ELR (cell line): ENCODE data around the gene ING5.

Experiments
- DNase-seq: peaks from one replicate; pipeline ENCODE4 v3.0.0-alpha.2; 2015; ENCODE audit warnings: low read depth

The ING5 gene

DNA sequence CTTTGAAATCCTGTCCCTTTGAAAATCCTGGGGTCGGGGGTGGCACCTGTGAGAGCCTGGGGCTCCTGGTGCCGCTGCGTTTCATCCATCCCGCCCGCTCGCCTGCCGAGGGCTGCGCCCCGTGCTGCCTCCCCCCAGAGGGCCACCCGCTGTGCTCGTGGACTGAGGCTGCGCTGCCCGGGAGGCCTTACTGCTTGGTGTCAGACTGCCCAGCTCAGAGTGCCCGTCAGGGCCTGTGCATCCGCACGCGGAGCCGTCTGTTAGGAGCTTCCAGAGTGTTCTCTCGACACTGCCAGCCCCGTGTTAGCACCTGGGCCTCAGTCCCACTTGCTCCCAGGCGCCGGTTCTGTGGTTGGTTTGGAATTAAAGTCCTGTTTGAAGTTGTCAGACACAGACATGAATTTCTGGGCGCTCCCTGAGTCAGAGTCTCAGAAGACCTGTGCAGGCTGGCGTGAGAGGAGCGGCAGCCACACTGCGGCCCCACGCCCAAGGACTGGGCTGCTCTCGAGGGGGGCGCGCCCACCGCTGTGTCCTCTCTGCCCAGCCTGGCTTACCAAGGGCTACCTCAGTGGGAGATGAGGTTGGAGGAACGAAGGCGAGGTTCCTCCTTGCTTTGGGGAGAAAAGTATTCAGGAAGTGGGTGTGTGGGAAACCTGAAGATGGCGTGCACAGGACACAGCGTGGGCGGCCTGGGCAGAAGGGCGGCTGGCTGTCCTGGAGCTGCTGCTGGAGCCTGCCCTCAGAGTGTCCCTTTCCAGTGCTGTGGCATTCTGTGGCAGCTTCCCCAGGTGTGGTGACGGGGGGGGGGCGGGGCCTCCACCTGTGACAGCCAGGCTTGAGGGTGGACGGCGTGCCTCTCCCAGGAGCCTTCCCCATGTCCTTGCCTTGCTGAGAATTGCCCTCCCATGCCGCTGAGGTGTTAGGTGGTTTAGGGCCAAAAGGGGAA lies 29.3 kb upstream of the ING5 start:
- no peak for DNase-seq

DNA sequence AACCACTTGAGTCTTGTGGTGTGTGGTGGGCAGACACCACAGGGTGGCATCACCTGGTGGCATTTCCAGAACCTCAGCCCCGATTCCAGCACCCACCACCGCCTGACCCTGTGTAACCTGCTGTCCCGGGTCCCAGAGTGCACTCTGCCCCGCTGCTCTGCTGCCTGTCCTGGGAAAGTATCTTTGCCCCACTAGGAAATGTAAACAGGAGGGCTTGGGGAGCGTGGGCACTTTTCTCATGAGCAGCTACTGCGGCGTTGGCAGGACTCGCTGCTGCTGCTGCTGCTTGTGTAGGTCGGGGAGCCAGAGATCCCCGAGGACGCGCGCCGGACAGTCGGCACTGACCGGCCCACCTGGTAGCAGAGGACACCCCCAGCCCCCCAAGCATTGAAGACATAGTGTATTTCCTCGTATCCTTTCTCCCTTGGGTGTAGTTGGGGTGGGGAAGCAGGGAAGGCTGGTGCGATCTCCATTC lies 28.6 kb upstream of the ING5 start:
- DNase-seq, result no peak

DNA sequence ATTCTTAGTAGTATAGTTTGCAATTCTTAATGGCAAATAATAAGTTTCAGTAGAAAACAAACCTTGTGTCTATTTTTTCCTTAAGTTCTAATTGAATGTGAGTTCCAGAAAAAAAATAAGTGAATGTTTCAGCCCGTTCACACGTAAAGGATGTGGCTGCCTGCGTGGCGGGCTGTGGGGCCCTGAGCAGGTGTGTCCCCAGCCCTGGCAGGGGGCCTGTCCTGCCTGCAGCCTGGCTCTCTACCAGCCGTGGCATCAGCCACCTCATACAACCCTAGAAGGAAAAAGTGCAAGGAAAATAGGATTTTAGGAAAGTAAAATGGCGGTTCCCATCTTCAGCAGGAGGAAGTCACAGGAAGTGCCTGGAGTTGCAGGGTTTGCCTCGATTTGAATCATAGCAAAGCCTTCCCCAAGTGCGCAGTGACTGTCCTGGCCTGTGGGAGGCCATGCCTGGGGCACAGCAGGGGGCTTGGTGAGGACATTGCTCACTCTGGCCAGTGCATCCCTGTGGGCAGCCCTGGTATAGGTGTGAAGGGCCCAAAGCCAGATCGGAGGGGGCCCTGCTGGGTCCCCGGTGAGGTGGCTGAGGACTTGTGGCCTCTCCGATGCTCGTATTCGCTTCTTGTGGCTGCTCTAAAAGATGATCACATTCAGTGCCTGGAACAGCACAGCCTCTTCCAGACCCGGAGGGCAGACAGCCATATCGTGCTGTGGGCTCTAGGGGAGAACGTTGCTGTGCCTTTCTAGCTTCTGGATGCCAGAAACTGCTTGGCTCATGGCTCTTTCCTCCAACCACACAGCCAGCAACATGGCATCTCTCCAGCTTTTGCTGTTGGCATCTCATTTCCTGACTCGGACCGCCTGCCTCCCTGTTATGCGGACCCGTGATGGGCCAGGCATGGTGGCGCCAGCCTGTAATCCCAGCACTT lies 27.8 kb upstream of the ING5 start:
- peak; percentile 63 for DNase-seq

DNA sequence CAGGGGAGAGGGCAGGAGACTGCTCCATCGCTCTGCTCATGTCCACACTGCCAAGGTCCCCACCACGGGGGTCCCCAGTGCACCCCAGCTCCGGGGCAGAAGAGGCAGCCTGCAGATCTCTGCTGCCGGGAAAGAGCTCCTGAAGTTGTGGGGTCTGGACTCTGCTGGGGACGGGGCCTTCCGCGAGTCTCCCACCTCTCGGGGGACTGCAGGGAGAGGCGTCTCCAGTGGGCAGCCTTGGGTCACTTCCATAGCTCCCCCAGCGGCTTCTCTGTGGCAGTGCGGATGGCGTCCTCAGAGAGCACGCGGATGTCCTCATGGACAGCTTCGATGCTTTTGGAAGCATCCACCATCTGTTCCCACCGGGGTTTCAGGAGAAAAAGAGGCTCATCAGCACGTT lies 26.0 kb upstream of the ING5 start:
- DNase-seq, result no peak

DNA sequence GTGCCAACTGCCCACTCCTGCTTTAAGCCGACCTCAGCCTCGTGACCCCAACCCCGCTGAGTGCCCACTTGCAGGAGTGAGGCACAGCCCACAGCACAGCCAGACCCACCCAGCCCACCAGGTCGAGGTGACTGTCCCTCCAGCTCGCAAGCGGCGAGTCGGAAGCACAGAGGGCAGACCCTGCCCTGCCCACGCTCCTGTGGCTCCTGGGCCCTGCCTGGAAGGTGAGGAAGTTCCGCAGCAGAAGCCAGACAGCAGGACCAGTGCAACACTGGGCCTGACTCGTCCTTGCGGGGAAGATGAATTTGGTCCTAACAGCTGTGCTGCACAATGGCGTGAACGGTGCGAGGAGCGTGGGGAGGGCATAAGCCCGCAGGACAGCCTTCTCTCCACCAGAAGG lies 25.2 kb upstream of the ING5 start:
- DNase-seq, result no peak

DNA sequence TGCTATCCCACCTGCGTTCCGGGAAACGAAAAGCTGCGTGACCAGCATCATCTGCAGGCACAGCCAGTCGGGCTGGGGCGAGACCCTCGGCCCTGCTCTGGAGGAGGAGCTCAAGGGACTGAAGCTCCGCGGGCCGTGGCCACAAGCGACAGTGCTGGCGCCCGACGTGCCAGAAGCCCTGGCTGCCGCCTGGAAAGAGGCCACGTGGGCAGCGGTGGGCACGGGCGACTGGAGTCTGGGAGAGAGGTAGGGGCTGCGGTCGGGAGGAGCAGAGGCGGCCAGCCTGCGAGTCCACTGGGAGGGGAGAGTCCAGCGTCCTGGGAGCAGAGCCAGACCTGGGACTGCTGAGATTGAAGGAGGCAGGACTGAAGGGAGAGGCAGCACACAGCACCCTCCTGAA lies 24.4 kb upstream of the ING5 start:
- no peak for DNase-seq

DNA sequence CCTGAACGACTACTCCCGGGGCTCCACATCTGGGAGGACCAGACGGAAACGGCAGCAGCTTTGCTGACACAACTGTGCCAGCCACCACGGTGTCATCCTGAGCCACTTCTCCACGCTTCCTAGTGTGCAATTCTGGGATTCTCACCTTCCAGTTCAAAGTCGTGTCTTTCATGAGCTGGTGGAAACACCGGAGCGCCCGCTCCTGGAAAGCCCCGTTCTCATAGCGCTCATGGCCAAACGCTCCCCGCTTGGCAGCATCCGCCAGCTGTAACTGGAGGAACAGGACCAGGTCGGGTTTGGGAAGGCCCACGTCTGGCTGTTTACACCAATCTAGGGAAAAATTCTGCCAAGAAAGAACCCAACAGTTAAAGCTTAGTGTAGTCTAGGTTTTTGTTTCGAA lies 23.5 kb upstream of the ING5 start:
- no peak for DNase-seq

DNA sequence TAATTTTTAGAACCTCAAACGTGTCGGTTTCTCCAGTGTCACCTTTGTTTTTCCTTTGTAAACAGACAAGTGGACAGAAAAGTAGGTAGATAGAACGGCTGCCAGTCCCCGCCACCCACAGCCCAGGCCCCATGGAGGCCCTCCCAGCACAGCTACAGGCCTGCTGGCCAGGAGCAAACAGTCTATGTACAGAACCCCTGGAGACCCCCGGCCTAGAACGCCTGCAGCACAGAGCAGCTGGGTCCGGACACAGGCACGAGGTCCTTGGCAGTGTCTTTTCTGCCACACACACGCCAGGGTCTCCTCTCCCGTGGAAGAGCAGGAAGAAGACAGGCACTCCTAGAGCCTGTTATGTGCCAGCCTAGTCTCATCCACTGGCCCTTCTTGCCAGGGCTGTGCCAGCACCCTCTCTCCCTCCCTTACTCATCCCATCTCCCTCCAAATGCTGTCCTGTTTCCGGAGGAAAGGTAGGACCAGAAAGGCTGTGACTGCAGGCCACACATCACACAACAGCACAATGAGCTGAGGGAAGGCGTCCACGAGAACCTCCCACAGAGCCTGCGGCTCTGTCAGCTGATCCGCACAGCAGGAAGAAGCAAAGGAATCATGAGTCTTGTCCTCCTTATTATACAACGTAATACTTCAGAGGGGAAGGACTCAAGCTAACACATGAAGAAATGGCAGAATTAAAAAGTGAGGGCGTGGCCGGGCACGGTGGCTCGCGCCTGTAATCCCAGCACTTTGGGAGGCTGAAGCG lies 22.9 kb upstream of the ING5 start:
- no peak for DNase-seq

DNA sequence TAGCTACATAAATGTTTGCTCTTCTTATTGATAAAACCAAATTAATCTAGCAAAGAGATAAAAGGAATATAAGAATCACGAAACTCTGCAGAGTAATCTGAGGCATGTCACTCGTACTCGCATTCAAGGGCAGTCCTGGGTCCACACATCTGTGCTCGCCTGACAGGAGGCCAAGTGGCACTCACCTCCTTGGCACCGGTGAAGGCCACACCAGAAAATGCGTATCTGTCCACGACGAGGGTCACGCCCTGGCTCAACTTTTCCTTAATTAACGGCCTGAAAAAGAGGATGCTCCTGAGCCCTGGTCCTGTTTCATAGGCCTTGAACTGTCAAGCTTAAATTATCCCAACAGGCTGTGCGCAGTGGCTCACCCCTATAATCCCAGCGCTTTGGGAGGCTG lies 21.8 kb upstream of the ING5 start:
- no peak for DNase-seq

DNA sequence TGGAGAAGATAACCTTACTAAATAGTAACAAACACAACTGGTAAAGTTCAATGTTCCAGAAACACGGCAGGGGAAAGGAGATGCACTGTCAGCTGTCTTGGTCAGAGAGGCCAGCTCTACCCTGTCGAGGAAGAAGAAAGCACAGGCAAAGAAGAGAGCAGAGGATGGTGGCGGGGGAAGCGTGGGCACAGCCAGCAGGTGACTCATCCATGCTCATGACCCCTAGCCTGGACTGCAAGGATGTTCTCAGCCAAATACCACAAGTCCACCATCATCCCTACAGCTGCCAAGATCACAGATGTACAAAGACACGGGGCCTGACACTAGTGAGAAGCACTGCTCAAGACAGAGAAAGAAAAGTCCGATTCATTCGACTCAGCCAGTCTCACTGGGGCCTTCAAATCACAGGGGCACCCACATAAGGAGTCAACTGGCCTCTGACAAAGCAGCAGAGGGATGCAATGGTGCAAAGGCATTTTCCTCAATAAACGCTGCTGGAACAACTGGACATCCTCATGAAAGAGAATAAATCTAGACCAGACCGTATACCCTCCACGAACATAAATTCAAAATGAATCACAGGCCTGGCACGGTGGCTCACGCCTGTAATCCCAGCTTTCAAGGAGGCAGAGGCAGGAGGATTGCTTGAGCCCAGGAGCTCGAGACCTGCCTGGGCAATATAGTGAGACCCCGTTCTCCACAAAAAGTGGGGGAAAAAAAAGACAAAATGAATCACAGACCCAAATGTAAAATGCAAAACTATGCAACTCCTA lies 20.8 kb upstream of the ING5 start:
- peak; percentile 96 for DNase-seq

DNA sequence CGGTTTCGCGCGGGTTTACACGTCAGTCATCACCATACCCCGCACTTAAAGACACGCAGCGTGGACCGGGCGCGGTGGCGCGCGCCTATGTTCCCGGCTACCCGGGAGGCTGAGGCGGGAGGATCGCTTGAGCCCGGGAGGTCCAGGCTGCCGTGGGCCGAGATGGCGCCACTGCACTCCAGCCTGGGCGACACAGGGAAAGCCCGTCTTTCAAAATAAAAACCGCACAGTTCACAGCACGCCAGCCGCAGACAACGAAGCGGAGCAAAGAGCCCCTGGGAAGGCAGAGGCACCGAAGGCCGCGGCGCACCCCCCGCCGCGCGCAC lies 15.6 kb upstream of the ING5 start:
- no peak for DNase-seq

DNA sequence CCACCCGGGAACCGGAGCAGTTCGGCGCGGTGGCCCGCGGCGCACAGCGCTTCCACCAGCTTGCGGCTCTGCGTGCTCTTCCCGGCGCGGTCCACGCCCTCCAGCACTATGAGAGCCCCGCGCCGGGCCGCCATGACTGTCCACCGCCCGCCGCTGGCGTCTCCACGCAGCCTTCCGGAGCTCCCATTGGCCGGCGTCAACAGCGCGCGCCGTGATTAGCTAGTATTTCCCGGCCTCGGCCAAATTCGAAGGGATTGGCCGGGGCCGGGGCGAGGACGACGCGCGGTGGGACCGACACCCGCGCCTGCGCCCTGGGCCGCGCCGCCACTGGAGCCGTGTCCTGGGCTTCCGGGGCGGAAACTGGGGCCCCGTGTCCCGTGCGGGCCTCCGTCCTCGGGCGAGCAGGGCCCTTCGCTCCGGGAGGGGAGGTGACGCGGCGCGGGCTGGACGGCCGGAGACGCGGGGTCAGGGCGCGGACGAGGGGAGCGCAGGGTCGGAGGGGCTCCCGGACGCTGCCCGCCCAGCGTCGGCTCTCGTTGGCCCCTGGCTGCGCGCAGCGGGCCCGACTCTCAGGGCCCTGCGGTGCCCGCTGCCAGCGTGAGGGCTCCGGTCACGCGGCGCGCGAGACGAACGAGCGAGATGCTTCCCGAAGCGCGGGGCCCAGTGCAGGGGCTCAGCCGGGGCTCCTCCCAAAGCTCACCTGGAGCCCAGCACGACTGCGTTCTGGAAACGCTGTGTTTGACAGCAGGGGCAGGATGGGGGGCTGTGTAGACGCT lies 15.0 kb upstream of the ING5 start, which contains the start of gene DTYMK:
Gene DTYMK (minus strand): TSS at position 166 of the 776 bp plus-strand sequence. CDS start 32 bp downstream, at position 134.
- DNase-seq, result peak; percentile 97

DNA sequence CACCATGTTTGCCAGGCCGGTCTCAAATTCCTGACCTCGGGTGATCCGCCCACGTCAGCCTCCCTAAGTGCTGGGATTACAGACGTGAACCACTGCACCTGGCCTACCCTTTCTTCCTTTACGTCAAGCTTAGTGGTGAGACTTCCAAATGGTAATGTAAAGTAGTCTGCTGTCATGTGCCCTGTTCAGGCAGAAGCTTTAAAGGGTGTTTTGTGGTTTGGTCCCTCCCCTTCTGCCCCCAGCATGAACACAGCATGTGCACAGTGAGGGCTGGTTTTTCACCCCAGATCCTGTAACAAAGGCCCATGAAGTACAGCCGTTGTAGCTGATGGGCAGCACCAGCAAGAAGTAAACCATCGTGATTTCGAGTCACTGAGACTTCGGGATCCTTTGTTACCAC lies 12.5 kb upstream of the ING5 start:
- no peak for DNase-seq

DNA sequence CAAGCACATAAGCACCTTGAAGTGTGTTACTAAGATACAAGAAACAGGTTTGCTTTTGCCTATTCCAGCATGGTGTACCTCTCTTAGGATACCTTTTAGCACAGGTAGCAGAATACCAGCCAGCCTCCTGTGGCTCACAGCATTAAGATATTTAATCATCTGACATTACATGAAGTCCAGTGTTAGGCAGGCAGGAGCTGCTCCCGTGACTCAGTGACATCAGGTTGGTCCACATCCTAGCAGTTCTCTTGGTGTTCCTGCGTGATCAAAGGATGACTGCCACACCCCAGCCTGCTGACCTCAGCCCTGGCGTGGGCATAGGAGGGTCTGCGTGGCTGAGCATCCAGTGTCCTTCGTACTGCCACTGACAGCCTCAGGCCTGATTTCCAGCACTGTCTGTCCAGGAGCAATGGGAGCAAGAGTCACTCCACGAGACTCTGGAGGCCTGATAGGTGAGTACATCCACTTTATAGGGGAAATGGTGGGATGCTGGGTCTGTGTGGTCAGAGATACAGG lies 11.6 kb upstream of the ING5 start:
- DNase-seq, result no peak

DNA sequence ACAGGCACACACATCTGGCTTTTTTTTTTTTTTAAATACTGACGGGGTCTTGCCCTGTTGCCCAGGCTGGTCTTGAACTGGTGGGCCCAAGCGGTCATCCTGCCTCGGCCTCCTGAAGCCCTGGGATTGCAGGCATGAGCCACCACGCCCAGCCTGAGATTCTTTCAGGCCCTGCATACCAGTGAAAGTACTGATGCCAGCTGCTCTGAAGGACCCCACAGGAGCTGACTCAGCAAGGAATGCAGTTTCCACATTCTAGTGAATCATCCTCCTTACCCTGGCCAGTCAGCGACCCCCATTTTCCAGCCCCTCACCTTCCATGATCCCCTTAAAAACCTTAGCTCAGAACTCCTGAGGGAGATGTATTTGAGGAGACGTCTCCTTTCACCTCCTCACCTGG lies 9.4 kb upstream of the ING5 start:
- DNase-seq, result peak; percentile 77

DNA sequence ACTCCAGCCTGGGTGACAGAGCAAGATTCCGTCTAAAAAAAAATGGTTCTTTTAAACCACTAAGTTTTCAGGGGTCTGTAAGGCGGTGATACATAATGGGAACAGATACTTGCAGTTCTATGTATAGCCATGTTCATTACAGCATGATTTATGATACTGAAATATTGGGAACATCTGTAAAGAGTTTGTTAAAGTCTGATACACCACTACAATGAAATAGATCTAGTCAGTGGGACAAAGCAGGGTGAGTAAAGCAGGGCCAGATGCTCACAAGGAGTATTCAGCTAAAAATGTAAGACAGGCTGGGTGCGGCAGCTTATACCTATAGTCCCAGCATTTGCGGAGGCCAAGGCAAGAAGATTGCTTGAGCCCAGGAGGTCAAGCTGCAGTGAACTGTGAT lies 6.2 kb upstream of the ING5 start:
- DNase-seq, result no peak

DNA sequence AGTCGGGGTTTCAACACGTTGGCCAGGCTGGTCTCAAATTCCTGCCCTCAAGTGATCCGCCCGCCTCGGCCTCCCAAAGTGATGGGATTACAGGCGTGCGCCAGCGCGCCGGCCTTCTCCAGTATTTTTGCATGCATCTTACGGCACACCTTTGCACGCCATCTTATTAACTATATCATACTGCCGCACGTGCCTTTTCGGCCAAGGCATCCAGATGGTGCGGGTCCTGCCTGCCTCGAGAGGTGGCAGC lies 765 bp upstream of the ING5 start:
- DNase-seq, result no peak

DNA sequence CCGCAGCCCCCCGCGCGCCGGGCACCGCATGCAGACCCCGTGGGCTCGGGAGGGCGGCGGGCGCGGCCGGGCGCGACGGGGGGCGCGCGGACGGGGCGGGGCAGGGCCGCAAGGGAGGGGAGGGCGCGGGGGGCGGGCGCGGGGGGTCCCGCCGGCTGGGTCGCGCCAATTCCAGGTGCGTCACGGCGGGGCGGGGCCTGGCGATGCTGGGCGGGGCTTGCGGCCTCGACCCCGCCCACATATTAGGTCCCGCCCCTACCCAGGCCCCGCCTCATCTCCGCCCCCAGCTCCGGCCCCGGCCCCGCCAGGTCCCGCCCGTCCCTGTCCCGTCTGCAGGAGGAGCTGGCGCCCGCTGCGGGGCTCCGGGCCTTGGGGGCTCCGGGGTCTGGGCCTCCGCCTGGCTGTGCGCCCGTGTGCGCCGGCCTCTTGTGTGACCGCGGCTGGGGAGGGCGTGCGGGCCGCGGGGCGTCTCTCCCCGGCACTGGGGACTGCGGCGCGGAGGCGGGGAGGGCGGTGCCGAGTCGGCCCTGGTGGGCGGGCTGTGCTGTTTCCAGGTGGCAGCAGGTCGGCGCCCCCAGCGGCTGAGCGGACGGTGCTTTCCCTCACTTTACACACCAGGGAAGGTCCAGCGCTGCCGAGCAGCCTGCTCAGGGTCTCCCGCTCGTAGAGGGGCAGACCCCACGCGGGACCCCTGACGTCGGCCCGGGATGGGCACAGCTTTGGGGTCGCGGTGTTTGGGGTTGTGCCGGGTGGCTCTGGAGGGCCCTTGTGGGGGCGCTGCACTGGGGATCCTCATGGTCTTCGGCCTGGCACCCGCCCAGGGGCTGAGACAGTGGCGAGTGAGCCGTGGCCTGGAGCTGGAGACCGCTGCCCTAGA lies 554 bp downstream of the ING5 start:
- peak; percentile 85 for DNase-seq

DNA sequence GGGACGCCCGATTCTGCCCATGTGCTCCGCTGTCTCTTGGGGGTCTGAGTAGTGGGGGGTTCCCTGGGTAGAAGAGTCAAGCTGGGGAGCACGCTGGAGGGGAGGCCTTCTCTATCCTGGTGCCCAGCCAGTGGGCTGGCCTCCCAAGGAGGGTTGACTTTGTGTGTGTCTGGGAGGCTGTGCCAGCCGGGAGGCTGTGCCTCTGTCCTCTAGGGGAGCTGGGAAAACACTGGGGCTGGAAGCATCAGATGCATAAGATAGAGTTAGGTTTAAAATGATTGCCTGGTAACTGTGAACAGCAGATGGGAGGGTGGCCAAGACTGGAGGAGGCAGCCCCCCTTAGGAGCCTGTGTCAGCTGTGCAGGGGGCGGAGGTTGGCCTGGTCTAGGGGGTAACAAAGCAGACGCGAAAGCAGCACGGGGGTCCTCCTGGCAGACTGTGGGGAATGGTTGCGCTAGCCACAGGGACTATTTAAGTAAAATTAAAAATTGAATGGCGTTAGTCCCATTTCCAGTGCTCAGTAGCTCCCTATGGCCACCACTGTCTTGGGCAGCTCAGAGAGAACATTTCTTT lies 1.3 kb downstream of the ING5 start:
- peak; percentile 31 for DNase-seq
